Uterus (tissue), 2 donors: ENCODE measurements around the gene PRKACA.

ENCODE experiments used
- POLR2A ChIP-seq, 2 donors: fragments of 450-650 bp; IDR thresholded peaks; one replicate each; pipeline ENCODE4 v1.6.1; 2016; ENCODE audit warnings: antibody characterized with exemption in 2 of 2, mild to moderate bottlenecking in 1 of 2, moderate library complexity in 1 of 2
- TF ChIP-seq, protein P1 (sequence below), 4 experiments: fragments of 200-600 bp in 2 of 4; fragments of 450-650 bp in 2 of 4; sonication (generic) in 2 of 4; IDR thresholded peaks; one replicate each; pipeline ENCODE4 v1.5.1; 2016 to 2019; ENCODE audit warnings: antibody characterized with exemption in 4 of 4, mild to moderate bottlenecking in 2 of 4, moderate library complexity in 1 of 4

DNA sequence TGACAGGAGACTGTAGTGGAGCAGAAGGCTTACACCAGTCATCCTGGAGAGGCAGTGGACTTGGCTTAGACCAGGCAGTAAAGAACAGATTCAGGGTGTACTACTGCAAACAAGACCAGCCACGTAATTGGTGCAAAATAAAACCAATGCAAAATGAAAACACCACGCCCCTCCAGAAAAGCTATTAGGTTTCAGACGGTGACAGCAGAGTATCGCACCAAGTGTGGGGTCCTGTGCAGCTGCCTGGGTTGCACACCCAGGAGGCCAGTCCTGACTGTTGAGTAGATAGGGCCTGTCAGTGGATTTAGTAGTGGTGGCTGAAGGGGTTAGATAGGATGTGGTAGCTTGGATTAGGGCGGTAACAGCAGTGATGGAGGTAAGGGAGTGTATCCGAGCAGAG is 5.4 kb upstream of the PRKACA start:
- TF ChIP-seq, protein P1, sequence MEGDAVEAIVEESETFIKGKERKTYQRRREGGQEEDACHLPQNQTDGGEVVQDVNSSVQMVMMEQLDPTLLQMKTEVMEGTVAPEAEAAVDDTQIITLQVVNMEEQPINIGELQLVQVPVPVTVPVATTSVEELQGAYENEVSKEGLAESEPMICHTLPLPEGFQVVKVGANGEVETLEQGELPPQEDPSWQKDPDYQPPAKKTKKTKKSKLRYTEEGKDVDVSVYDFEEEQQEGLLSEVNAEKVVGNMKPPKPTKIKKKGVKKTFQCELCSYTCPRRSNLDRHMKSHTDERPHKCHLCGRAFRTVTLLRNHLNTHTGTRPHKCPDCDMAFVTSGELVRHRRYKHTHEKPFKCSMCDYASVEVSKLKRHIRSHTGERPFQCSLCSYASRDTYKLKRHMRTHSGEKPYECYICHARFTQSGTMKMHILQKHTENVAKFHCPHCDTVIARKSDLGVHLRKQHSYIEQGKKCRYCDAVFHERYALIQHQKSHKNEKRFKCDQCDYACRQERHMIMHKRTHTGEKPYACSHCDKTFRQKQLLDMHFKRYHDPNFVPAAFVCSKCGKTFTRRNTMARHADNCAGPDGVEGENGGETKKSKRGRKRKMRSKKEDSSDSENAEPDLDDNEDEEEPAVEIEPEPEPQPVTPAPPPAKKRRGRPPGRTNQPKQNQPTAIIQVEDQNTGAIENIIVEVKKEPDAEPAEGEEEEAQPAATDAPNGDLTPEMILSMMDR (IDR thresholded peaks at IDR 0.05) = no peak
- no peak for TF ChIP-seq POLR2A (IDR thresholded peaks at IDR 0.05)
